ENCODE data around the gene DENND1A. TPM values are rescaled to one million over a fixed set of nuclear protein-coding genes. Genes with fewer than 3 reads are reported as not detected.

Gene DENND1A
- total RNA-seq, 1 donor from 2014 or later, result 37.3 TPM

DNA sequence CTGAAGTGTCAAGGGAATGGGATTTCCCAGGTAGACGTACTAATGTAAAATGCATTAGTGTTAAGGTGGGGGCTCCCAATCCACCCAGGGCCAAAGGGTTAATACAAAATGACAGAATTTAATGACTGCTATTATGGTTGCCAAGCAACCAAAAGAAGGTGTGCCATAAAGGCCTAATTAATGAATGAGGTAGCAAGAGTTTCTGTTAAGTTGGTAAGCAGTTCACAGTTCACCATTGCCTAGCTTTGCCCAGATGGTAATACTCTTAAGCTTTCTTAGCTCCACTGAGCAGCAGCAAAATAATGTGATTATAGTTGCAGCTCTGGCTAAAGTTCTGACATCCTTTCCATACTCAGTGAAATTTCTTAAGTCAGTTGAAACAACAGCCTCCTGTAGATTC is 211.7 kb downstream of the DENND1A start:
- no peaks in the 10 kb centered on the region for H3K36me3 ChIP-seq
- DNase-seq (ENCODE audit: low spot score in 2 of 2), result no peak
- TF ChIP-seq, protein P1, sequence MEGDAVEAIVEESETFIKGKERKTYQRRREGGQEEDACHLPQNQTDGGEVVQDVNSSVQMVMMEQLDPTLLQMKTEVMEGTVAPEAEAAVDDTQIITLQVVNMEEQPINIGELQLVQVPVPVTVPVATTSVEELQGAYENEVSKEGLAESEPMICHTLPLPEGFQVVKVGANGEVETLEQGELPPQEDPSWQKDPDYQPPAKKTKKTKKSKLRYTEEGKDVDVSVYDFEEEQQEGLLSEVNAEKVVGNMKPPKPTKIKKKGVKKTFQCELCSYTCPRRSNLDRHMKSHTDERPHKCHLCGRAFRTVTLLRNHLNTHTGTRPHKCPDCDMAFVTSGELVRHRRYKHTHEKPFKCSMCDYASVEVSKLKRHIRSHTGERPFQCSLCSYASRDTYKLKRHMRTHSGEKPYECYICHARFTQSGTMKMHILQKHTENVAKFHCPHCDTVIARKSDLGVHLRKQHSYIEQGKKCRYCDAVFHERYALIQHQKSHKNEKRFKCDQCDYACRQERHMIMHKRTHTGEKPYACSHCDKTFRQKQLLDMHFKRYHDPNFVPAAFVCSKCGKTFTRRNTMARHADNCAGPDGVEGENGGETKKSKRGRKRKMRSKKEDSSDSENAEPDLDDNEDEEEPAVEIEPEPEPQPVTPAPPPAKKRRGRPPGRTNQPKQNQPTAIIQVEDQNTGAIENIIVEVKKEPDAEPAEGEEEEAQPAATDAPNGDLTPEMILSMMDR (IDR thresholded peaks at IDR 0.05), result no peak
- H3K27me3 ChIP-seq, result no peaks in the 10 kb centered on the region
- H3K4me3 ChIP-seq, result no peak overlapping the region
- no peak overlapping the region for H3K27ac ChIP-seq
- H3K9me3 ChIP-seq, result no peaks in the 10 kb centered on the region
- intact Hi-C loops (cut with DNase I), result loop anchor here (10.0 kb wide), 1 partner anchor 57 kb away; no protein-coding TSS in a partner anchor
- H3K4me1 ChIP-seq, result no peaks in the 10 kb centered on the region

GRCh38 chr9:123717581-123718175 is 212.2 kb downstream of the DENND1A start:
- DNase-seq (ENCODE audit: low spot score in 2 of 2), result no peak
- intact Hi-C loops (cut with DNase I), result loop anchor here (10.0 kb wide), 1 partner anchor 57 kb away; no protein-coding TSS in a partner anchor
- Histone ChIP-seq H3K27me3 (no peaks in the 10 kb centered on the region), H3K4me1 (no peaks in the 10 kb centered on the region), H3K9me3 (no peaks in the 10 kb centered on the region), H3K27ac (no peak overlapping the region), H3K4me3 (no peak overlapping the region), H3K36me3 (no peaks in the 10 kb centered on the region)
- TF ChIP-seq, protein P1 (IDR thresholded peaks at IDR 0.05), result no peak

- no peak for DNase-seq (ENCODE audit: low spot score in 2 of 2)
- Histone ChIP-seq H3K4me1 (no peaks in the 10 kb centered on the region), H3K27me3 (no peaks in the 10 kb centered on the region), H3K9me3 (no peaks in the 10 kb centered on the region), H3K27ac (no peak overlapping the region), H3K4me3 (no peak overlapping the region), H3K36me3 (no peaks in the 10 kb centered on the region)
- intact Hi-C loops (cut with DNase I), result loop anchor here (10.0 kb wide), 1 partner anchor 58 kb away; no protein-coding TSS in a partner anchor
- TF ChIP-seq, protein P1 (IDR thresholded peaks at IDR 0.05), result no peak
Observed at GRCh38 chr9:123716339-123716945, 213.5 kb downstream of the DENND1A start.

GRCh38 chr9:123715258-123715657 is 214.7 kb downstream of the DENND1A start:
- DNase-seq (ENCODE audit: low spot score in 2 of 2), result no peak

DNA sequence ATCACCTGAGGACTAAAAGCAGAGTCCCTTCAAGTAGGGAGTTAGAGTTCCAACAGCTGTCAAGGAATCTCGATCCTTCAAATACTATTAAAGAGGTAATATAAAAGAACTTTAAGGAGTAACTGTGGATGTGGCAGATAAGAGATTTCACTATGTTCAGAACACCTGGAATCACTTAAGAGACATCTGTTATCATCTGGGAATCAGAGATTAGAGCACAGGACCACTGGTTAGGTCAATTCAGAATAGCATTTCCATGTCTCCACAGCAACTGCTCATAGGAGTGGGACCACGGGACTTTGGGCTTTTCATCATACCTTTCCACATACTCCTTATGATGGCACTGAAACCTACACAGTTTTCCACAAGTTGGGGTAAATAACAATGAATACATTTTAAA is 216.6 kb downstream of the DENND1A start:
- Histone ChIP-seq H3K27me3 (no peaks in the 10 kb centered on the region), H3K4me1 (no peaks in the 10 kb centered on the region), H3K4me3 (no peak overlapping the region), H3K36me3 (no peaks in the 10 kb centered on the region), H3K27ac (no peak overlapping the region), H3K9me3 (no peaks in the 10 kb centered on the region)
- TF ChIP-seq, protein P1 (IDR thresholded peaks at IDR 0.05), result no peak
- intact Hi-C loops (cut with DNase I), result loop anchor here (10.0 kb wide), 1 partner anchor 62 kb away; no protein-coding TSS in a partner anchor
- DNase-seq (ENCODE audit: low spot score in 2 of 2), result no peak

More at GRCh38 chr9:123715258-123715657, 214.7 kb downstream of the DENND1A start:
- Histone ChIP-seq H3K36me3 (no peaks in the 10 kb centered on the region), H3K9me3 (no peaks in the 10 kb centered on the region), H3K4me3 (no peak overlapping the region), H3K27ac (no peak overlapping the region), H3K27me3 (no peaks in the 10 kb centered on the region), H3K4me1 (no peaks in the 10 kb centered on the region)
- intact Hi-C loops (cut with DNase I), result loop anchor here (10.0 kb wide), 1 partner anchor 60 kb away; no protein-coding TSS in a partner anchor
- TF ChIP-seq, protein P1 (IDR thresholded peaks at IDR 0.05), result no peak

All from ascending aorta (tissue), 2 donors.